Measurements from ENCODE around the gene FAM20C.

DNA sequence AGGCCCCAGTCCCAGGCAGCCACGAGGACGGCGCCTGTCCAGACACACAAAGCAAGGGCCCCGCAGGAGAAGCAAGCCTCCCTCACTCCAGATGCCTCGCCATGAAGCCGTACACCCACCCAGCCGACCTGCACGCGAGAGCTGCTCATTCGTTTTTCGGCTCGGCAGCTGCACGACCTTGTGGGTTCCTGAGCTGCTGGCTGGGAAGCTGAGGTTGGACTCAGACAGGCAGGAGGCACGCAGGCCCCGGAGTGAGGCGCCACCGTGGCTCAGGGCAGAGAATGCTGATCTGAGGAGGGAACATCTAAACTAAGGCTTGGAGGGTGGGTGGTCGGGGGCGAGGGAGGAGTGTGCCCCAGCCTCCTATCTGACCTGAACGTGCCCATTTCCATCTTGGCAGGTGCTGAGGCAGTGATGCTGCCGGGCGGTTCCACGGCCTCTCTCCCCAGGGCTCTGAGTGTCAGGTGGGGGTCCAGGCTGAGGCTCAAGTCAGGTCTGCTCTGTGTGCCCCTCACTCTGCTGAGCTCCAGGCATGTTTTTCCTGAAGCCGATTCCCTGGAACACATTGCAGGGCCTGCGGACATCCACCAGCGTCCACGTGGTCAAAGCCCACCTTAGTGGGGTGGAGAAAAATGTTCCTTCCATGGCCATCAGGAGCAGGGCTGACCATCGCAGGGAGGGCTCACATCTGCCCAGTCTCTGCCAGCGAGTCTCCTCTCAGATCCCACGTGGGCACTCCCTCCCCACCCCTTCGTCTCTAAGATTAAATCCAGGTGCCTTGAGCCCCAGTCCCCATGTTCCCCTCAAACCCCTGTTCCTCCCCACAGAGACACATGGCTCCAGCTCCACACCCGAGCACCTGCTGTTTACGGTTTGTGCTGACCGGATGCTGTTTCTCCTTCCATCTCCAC lies 28.1 kb upstream of the FAM20C start:
- TF ChIP-seq, protein P1, sequence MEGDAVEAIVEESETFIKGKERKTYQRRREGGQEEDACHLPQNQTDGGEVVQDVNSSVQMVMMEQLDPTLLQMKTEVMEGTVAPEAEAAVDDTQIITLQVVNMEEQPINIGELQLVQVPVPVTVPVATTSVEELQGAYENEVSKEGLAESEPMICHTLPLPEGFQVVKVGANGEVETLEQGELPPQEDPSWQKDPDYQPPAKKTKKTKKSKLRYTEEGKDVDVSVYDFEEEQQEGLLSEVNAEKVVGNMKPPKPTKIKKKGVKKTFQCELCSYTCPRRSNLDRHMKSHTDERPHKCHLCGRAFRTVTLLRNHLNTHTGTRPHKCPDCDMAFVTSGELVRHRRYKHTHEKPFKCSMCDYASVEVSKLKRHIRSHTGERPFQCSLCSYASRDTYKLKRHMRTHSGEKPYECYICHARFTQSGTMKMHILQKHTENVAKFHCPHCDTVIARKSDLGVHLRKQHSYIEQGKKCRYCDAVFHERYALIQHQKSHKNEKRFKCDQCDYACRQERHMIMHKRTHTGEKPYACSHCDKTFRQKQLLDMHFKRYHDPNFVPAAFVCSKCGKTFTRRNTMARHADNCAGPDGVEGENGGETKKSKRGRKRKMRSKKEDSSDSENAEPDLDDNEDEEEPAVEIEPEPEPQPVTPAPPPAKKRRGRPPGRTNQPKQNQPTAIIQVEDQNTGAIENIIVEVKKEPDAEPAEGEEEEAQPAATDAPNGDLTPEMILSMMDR (IDR thresholded peaks at IDR 0.05; ENCODE audit: low read depth, low read length), result no peak
- TF ChIP-seq EZH2phosphoT487 (IDR thresholded peaks at IDR 0.05; ENCODE audit: low read depth), result no peak
